Progenitor cell of endocrine pancreas (in vitro differentiated cells): ENCODE measurements around the gene ZNF814. TPM values are rescaled to one million over a fixed set of nuclear protein-coding genes. Genes with fewer than 3 reads are reported as not detected.

Experiments
- DNase-seq: peaks from one replicate; pipeline ENCODE4 v3.0.0; 2021; ENCODE audit warnings: low spot score; ENCODE audit not compliant: unreplicated experiment
- H3K27ac Mint-ChIP-seq: 2 replicates; pipeline ENCODE4 v1.8.0; 2021; ENCODE audit warnings: mild to moderate bottlenecking, moderate library complexity, mixed read lengths
- H3K27me3 Mint-ChIP-seq: 2 replicates; pipeline ENCODE4 v1.8.0; 2021; ENCODE audit warnings: mixed read lengths
- H3K36me3 Mint-ChIP-seq: 2 replicates; pipeline ENCODE4 v1.8.0; 2022; ENCODE audit warnings: mixed read lengths; ENCODE audit not compliant: insufficient read depth
- H3K4me1 Mint-ChIP-seq: 2 replicates; pipeline ENCODE4 v1.8.0; 2021; ENCODE audit warnings: low read depth, mixed read lengths
- H3K4me3 Mint-ChIP-seq: 2 replicates; pipeline ENCODE4 v1.8.0; 2021; ENCODE audit warnings: low read depth, mild to moderate bottlenecking, moderate library complexity, mixed read lengths
- H3K9me3 Mint-ChIP-seq: 2 replicates; pipeline ENCODE4 v1.8.0; 2021; ENCODE audit warnings: low read depth, mixed read lengths
- total RNA-seq: library from RNA; stranded (reverse); gene quantifications from 2 replicates; pipeline ENCODE4 v1.2.1, GENCODE V29; 2021
- TF ChIP-seq, protein P1 (sequence below): fragments of 200-600 bp; sonication (generic); IDR thresholded peaks from one replicate; pipeline ENCODE4 v1.5.0; 2021; ENCODE audit warnings: antibody characterized with exemption, mild to moderate bottlenecking; ENCODE audit not compliant: unreplicated experiment

The ZNF814 gene
- total RNA-seq, 1 donor from 2014 or later = 54.9 TPM

DNA sequence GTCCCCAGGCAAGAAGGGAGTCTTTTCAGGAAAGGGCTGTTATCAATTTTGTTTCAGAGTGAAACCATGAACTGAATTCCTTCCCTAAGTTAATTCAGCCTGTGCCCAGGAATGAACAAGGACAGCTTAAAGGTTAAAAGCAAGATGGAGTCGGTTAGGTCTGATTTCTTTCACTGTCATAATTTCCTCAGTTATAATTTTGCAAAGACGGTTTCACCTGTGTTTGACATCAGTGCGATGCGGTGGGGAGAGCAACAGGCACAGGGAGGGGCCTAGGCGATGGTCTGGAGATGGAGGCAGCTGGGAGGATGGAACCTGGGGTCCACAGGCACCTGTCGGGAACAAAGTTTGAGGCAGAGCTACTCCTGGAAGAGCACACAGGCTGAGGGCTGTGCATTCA is 68.2 kb downstream of the ZNF814 start:
- peaks cover 11% of the 10 kb centered on the region for H3K36me3 Mint-ChIP-seq
- DNase-seq = no peak
- peaks cover 70% of the 10 kb centered on the region for H3K4me1 Mint-ChIP-seq
- no peaks in the 10 kb centered on the region for H3K27me3 Mint-ChIP-seq
- H3K9me3 Mint-ChIP-seq = no peaks in the 10 kb centered on the region
- H3K4me3 Mint-ChIP-seq = peak overlapping the region; percentile 94
- TF ChIP-seq, protein P1, sequence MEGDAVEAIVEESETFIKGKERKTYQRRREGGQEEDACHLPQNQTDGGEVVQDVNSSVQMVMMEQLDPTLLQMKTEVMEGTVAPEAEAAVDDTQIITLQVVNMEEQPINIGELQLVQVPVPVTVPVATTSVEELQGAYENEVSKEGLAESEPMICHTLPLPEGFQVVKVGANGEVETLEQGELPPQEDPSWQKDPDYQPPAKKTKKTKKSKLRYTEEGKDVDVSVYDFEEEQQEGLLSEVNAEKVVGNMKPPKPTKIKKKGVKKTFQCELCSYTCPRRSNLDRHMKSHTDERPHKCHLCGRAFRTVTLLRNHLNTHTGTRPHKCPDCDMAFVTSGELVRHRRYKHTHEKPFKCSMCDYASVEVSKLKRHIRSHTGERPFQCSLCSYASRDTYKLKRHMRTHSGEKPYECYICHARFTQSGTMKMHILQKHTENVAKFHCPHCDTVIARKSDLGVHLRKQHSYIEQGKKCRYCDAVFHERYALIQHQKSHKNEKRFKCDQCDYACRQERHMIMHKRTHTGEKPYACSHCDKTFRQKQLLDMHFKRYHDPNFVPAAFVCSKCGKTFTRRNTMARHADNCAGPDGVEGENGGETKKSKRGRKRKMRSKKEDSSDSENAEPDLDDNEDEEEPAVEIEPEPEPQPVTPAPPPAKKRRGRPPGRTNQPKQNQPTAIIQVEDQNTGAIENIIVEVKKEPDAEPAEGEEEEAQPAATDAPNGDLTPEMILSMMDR = no peak
- H3K27ac Mint-ChIP-seq = peak overlapping the region; percentile 98

DNA sequence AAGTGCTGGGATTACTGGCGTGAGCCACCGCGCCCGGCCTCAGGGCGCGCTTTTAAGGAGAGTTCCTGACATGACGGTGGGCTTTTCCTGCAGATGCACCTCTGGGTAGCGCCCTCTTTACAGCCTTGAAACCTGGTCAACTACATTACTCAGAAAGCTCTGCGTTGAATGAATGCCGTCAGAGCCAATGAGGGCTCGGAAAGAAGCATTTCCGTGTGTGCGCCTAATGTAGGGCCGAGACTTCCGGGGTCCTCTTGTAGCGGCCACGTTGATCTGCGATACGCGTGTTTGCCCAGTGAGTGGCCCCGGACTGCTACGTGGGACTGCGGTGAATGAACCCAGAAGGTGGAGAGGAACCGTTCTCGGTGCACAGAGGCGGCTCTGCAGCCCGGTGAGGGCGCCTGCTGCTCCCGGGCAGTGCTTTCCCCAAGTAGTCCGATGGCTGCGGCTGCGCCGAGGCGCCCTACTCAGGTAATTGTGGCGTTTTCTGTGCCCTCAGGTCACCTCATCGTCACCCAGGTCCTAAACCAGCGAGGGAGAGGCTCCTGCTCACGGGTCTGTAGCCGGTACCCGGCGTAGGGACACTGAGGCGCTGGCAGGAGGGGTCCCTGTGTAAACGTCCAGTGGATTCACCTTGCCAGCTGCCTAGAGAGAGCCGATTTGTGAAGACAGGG is 69.2 kb downstream of the ZNF814 start:
- no peaks in the 10 kb centered on the region for H3K9me3 Mint-ChIP-seq
- H3K27me3 Mint-ChIP-seq = no peaks in the 10 kb centered on the region
- peak overlapping the region; percentile 98 for H3K27ac Mint-ChIP-seq
- peaks cover 11% of the 10 kb centered on the region for H3K36me3 Mint-ChIP-seq
- peak; percentile 54 for DNase-seq
- TF ChIP-seq, protein P1 = no peak
- peaks cover 76% of the 10 kb centered on the region for H3K4me1 Mint-ChIP-seq
- H3K4me3 Mint-ChIP-seq = peak overlapping the region; percentile 94

DNA sequence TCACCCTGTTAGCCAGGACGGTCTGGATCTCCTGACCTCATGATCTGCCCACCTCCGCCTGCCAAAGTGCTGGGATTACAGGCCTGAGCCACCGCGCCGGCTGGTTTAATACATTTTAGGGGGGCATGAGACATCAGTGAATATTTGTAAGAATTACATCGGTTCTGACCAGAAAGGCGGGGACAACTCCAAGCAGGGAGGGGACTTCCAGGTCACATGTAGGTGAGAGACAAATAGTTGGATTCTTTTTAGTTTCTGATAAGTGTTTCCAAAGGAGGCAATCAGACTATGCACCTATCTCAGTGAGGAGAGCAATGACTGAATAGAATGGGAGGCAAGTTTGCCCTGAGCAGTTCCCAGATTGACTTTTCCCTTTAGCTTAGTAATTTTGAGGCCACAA is 70.5 kb downstream of the ZNF814 start:
- H3K27ac Mint-ChIP-seq = peak overlapping the region; percentile 91
- peaks cover 9% of the 10 kb centered on the region for H3K36me3 Mint-ChIP-seq

DNA sequence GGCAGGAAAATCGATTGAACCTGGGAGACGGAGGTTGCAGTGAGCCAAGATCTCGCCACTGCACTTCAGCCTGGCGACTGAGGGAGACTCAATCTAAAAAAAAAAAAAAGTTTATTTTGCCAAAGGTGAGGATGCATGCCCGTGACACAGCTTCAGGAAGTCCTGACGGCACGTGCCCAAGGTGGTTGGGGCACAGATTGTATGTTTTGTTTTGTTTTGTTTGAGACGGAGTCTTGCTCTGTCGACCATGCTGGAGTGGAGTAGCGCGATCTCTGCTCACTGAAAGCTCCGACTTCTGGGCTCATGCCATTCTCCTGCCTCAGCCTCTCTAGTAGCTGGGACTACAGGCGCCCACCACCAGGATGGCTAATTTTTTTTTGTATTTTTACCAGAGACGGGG is 70.9 kb downstream of the ZNF814 start:
- Mint-ChIP-seq H3K4me3 (peak overlapping the region; percentile 94), H3K4me1 (peaks cover 72% of the 10 kb centered on the region), H3K27me3 (no peaks in the 10 kb centered on the region), H3K27ac (peak overlapping the region; percentile 91), H3K9me3 (no peaks in the 10 kb centered on the region), H3K36me3 (peaks cover 9% of the 10 kb centered on the region)
- TF ChIP-seq, protein P1 = no peak
- no peak for DNase-seq

More for the DNA sequence above, 70.5 kb downstream of the ZNF814 start:
- DNase-seq = no peak
- peaks cover 72% of the 10 kb centered on the region for H3K4me1 Mint-ChIP-seq
- no peaks in the 10 kb centered on the region for H3K9me3 Mint-ChIP-seq
- TF ChIP-seq, protein P1 = no peak
- H3K27me3 Mint-ChIP-seq = no peaks in the 10 kb centered on the region
- H3K4me3 Mint-ChIP-seq = peak overlapping the region; percentile 94

DNA sequence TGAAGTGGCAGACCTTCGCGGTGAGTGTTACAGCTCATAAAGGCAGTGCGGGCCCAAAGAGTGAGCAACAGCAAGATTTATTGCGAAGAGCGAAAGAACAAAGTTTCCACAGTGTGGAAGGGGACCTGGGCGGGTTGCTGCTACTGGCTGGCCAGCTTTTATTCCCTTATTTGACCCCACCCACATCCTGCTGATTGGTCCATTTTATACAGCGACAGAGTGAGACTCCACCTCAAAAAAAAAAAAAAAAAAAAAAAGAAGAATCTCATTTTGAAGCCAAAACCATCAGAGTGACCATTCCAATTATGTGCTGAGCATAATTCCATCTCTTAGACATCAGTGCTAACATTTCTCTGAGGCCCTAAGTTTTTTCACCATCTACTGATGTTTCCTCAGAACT is 72.2 kb downstream of the ZNF814 start:
- H3K9me3 Mint-ChIP-seq = no peaks in the 10 kb centered on the region
- H3K27me3 Mint-ChIP-seq = no peaks in the 10 kb centered on the region
- TF ChIP-seq, protein P1 = no peak
- peaks cover 10% of the 10 kb centered on the region for H3K36me3 Mint-ChIP-seq
- H3K4me1 Mint-ChIP-seq = peaks cover 75% of the 10 kb centered on the region
- peak overlapping the region; percentile 95 for H3K4me3 Mint-ChIP-seq
- H3K27ac Mint-ChIP-seq = peak overlapping the region; percentile 97
- no peak for DNase-seq
